ENCODE measurements around the gene PRSS2. TPM values are rescaled to one million over a fixed set of nuclear protein-coding genes. Genes with fewer than 3 reads are reported as not detected.
"Not testable (repeated sequence)": the region's sequence is repeated elsewhere in the genome, so short reads cannot be mapped to it uniquely, and the experiment has no call there.

The PRSS2 gene
- total RNA-seq, 4 donors from 2014 or later: not detected

DNA sequence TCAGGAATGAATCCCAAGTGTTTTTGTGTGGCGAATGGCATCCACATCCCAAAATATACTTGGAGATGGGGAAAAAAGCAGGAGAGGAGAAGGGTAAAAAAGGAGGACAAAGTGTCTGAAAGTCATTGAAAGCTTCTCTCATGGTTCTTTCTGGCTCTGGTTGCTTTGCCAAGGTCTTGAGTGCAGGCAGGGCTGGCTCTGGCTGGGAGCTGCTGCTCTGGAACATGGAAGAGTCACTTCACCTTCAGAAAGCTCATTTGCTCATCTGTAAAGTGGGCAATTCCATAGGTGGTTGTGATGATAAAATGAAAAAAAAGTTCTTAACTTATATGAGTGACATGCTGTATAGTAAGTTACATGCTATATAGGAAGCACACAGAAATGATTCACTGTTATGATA is 2.9 kb upstream of the PRSS2 start:
- DNase-seq: no peak
- intact Hi-C loops (cut with DNase I; ENCODE audit: low total_unique reads): no loop called here
- Histone ChIP-seq H3K27me3 (no peaks in the 10 kb centered on the region), H3K36me3 (no peaks in the 10 kb centered on the region), H3K4me1 (no peaks in the 10 kb centered on the region), H3K4me3 (no peak overlapping the region), H3K9me3 (no peaks in the 10 kb centered on the region), H3K27ac (no peak overlapping the region)
- in situ Hi-C loops (cut with MboI; ENCODE audit: low pct_ligation_motif_present in 1 of 4, low pct_unique_long_range_greater_than_20kb in 1 of 4, low sequenced_read_pairs in 3 of 4): no loop called here
- WGBS, 2 donors (ENCODE audit: low coverage in 1 of 2): 64 to 87% methylated on average over 1 of the region's 1 CpG
- TF ChIP-seq EP300 (IDR thresholded peaks at IDR 0.05; ENCODE audit: low read depth) (no peak), POLR2A (IDR thresholded peaks at IDR 0.05) (no peak), POLR2AphosphoS5 (IDR thresholded peaks at IDR 0.05) (no peak)
- TF ChIP-seq, protein P1, sequence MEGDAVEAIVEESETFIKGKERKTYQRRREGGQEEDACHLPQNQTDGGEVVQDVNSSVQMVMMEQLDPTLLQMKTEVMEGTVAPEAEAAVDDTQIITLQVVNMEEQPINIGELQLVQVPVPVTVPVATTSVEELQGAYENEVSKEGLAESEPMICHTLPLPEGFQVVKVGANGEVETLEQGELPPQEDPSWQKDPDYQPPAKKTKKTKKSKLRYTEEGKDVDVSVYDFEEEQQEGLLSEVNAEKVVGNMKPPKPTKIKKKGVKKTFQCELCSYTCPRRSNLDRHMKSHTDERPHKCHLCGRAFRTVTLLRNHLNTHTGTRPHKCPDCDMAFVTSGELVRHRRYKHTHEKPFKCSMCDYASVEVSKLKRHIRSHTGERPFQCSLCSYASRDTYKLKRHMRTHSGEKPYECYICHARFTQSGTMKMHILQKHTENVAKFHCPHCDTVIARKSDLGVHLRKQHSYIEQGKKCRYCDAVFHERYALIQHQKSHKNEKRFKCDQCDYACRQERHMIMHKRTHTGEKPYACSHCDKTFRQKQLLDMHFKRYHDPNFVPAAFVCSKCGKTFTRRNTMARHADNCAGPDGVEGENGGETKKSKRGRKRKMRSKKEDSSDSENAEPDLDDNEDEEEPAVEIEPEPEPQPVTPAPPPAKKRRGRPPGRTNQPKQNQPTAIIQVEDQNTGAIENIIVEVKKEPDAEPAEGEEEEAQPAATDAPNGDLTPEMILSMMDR (IDR thresholded peaks at IDR 0.05): no peak

DNA sequence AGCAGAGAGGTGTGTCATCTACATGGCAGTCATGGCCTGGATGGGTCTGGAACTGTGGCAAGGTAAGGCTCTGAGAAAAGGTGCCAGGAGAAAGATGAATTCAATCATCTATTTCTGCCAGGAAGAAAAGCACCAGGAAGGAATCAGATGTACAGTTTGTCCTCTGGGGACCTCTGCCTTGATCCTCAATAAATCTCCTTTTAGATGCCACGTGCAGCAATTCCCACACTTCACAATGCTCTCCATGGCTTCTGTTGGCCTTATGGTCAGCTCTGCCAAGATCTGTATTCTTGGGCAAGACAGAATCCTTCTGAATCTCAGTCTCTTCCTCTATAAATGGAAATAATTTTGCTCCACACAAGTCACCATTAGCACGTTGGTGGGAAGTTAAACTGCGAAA is 1.9 kb upstream of the PRSS2 start:
- H3K9me3 ChIP-seq; H3K27ac ChIP-seq; H3K4me3 ChIP-seq; DNase-seq; H3K27me3 ChIP-seq; intact Hi-C loops (cut with DNase I; ENCODE audit: low total_unique reads); H3K36me3 ChIP-seq; in situ Hi-C loops (cut with MboI; ENCODE audit: low pct_ligation_motif_present in 1 of 4, low pct_unique_long_range_greater_than_20kb in 1 of 4, low sequenced_read_pairs in 3 of 4); H3K4me1 ChIP-seq: not testable (repeated sequence)
- WGBS, 2 donors (ENCODE audit: low coverage in 1 of 2): 61 to 70% methylated on average over 3 of the region's 3 CpGs

DNA sequence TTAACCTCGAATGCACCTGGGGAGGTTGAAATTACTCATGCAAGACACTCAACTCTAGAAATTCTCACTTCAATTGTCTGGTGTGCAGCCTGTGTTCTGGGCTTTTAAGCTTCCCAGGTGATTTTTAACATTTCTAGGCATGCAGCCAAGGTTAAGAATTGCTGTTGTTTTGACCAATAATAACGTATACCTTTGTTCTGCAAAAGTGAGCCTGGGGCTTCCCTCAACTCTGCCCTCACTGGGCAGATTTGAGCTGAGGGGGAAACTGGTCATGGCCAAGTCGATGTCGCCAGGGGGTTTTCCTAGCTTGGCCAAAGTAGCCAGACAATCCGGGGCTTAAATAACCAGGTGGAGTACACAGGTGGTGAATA is 568 bp downstream of the PRSS2 start:
- H3K27ac ChIP-seq: no peak overlapping the region
- intact Hi-C loops (cut with DNase I; ENCODE audit: low total_unique reads): no loop called here
- in situ Hi-C loops (cut with MboI; ENCODE audit: low pct_ligation_motif_present in 1 of 4, low pct_unique_long_range_greater_than_20kb in 1 of 4, low sequenced_read_pairs in 3 of 4): loop anchor here in 2 of 4 donors (10.0 kb wide), 2 partner anchors 137 to 147 kb away; no protein-coding TSS in a partner anchor
- H3K4me3 ChIP-seq: no peak overlapping the region
- H3K36me3 ChIP-seq: no peaks in the 10 kb centered on the region
- 17 to 62% methylated on average over 1 to 5 of the region's 5 CpGs for WGBS, 2 donors (ENCODE audit: low coverage in 1 of 2)
- H3K9me3 ChIP-seq: no peaks in the 10 kb centered on the region
- H3K4me1 ChIP-seq: no peaks in the 10 kb centered on the region
- no peak for DNase-seq
- TF ChIP-seq EP300 (IDR thresholded peaks at IDR 0.05; ENCODE audit: low read depth) (no peak), POLR2AphosphoS5 (IDR thresholded peaks at IDR 0.05) (no peak), POLR2A (IDR thresholded peaks at IDR 0.05) (no peak)
- TF ChIP-seq, protein P1 (IDR thresholded peaks at IDR 0.05): no peak
- H3K27me3 ChIP-seq: no peaks in the 10 kb centered on the region

DNA sequence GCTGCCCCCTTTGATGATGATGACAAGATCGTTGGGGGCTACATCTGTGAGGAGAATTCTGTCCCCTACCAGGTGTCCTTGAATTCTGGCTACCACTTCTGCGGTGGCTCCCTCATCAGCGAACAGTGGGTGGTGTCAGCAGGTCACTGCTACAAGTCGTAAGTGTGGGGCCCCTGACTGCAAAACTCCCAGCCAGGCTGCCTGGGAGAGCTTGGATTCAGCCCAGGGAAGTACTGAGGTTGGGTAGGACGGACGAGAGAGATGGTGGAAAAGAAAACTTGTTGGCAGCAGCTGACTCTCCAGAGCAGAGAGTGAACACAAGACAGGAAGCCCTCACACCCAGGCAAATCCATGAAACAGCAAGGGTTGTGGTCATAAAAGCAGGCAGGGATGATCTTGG is 1.3 kb downstream of the PRSS2 start:
- 57 to 73% methylated on average over 3 to 6 of the region's 6 CpGs for WGBS, 2 donors (ENCODE audit: low coverage in 1 of 2)
- H3K36me3 ChIP-seq: no peaks in the 10 kb centered on the region
- TF ChIP-seq, protein P1 (IDR thresholded peaks at IDR 0.05): no peak
- TF ChIP-seq POLR2A (IDR thresholded peaks at IDR 0.05): no peak
- no peak for TF ChIP-seq EP300 (IDR thresholded peaks at IDR 0.05; ENCODE audit: low read depth)
- no peak for TF ChIP-seq POLR2AphosphoS5 (IDR thresholded peaks at IDR 0.05)
- no peak overlapping the region for H3K4me3 ChIP-seq
- no peak overlapping the region for H3K27ac ChIP-seq
- intact Hi-C loops (cut with DNase I; ENCODE audit: low total_unique reads) (no loop called here), in situ Hi-C loops (cut with MboI; ENCODE audit: low pct_ligation_motif_present in 1 of 4, low pct_unique_long_range_greater_than_20kb in 1 of 4, low sequenced_read_pairs in 3 of 4) (loop anchor here in 2 of 4 donors (10.0 kb wide), 2 partner anchors 137 to 147 kb away; no protein-coding TSS in a partner anchor)
- no peaks in the 10 kb centered on the region for H3K9me3 ChIP-seq
- H3K27me3 ChIP-seq: no peaks in the 10 kb centered on the region
- H3K4me1 ChIP-seq: no peaks in the 10 kb centered on the region
- no peak for DNase-seq

DNA sequence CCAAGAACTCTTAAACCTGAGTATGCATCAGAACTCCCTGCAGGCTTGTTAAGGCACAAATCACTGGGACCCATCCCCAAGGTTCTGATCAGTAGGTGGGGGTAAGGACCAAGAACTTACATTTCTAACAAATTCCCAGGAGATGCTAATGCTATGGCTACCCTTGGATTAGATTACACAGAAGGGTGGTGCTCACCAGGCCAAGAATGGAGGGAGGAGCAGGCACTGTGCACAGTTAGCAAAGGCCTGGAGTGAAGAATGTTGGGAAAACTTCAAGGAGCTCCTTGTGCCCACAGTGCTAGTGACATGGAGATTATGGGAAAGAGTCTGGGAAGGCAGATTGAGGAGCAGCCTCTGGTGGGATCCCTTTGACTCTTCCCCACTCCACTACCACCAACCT is 1.9 kb downstream of the PRSS2 start:
- Histone ChIP-seq H3K27ac (no peak overlapping the region), H3K9me3 (no peaks in the 10 kb centered on the region), H3K36me3 (no peaks in the 10 kb centered on the region), H3K27me3 (no peaks in the 10 kb centered on the region), H3K4me3 (no peak overlapping the region), H3K4me1 (no peaks in the 10 kb centered on the region)
- in situ Hi-C loops (cut with MboI; ENCODE audit: low pct_ligation_motif_present in 1 of 4, low pct_unique_long_range_greater_than_20kb in 1 of 4, low sequenced_read_pairs in 3 of 4): loop anchor here in 2 of 4 donors (10.0 kb wide), 2 partner anchors 138 to 148 kb away; no protein-coding TSS in a partner anchor
- no peak for TF ChIP-seq POLR2AphosphoS5 (IDR thresholded peaks at IDR 0.05)
- TF ChIP-seq, protein P1 (IDR thresholded peaks at IDR 0.05): no peak
- TF ChIP-seq EP300 (IDR thresholded peaks at IDR 0.05; ENCODE audit: low read depth): no peak
- TF ChIP-seq POLR2A (IDR thresholded peaks at IDR 0.05): no peak
- no peak for DNase-seq
- intact Hi-C loops (cut with DNase I; ENCODE audit: low total_unique reads): no loop called here

Measured in transverse colon (tissue), 4 donors.